Panc1 (cell line): Measurements from ENCODE around the gene ITGA3. TPM values are rescaled to one million over a fixed set of nuclear protein-coding genes. Genes with fewer than 3 reads are reported as not detected.

ENCODE experiments used
- ATAC-seq: fragments of 200-7000 bp; cut with Tn5 transposase; 2 replicates; pipeline ENCODE4 v1.9.1; 2020; ENCODE audit warnings: mild to moderate bottlenecking, moderate library complexity
- BruUV-seq: library from RNA; stranded (reverse); fragments of 400-500 nt; replicated peaks from 2 replicates; lab custom pipeline; 2021; lab: Mats Ljungman, UMichigan
- CTCF ChIA-PET: fragments of 300-600 bp; sonication (Branson Sonifier 250); formaldehyde crosslinking; loops from one replicate; lab custom pipeline; 2022; ENCODE audit warnings: antibody characterized with exemption; lab: Charles Lee
- POLR2A ChIA-PET: fragments of 300-600 bp; sonication (Branson Sonifier 250); formaldehyde crosslinking; loops from one replicate; lab custom pipeline; 2022; ENCODE audit warnings: antibody characterized with exemption; lab: Charles Lee
- DNase-seq: peaks from one replicate; pipeline ENCODE4 v3.0.0-alpha.2; 2010; ENCODE audit warnings: low read depth, low spot score
- H3K27ac ChIP-seq: 2 replicates; pipeline ENCODE4 v1.5.1; 2011; ENCODE audit warnings: mild to moderate bottlenecking, low read length, inconsistent platforms
- H3K27me3 ChIP-seq: fragments of 200-500 bp; sonication (Bioruptor generic); 2 replicates; pipeline ENCODE4 v1.6.0; 2014; ENCODE audit warnings: low read length, inconsistent platforms; ENCODE audit not compliant: control insufficient read depth, insufficient read depth
- H3K36me3 ChIP-seq: fragments of 200-500 bp; sonication (Bioruptor generic); 2 replicates; pipeline ENCODE4 v1.5.1; 2014; ENCODE audit warnings: inconsistent platforms, mild to moderate bottlenecking, low read length, moderate library complexity; ENCODE audit not compliant: control insufficient read depth, insufficient read depth
- H3K4me1 ChIP-seq: 2 replicates; pipeline ENCODE4 v1.5.1; 2011; ENCODE audit warnings: inconsistent platforms, mild to moderate bottlenecking, low read length, moderate library complexity; ENCODE audit not compliant: control insufficient read depth, insufficient read depth
- H3K4me3 ChIP-seq, 2 experiments: 2 replicates each; pipeline ENCODE4 v1.5.1; 2011 to 2012; ENCODE audit warnings: low read depth in 2 of 2, low read length in 2 of 2, mild to moderate bottlenecking in 2 of 2, inconsistent platforms in 1 of 2, moderate library complexity in 1 of 2
- H3K9me3 ChIP-seq: fragments of 200-500 bp; sonication (Bioruptor generic); 2 replicates; pipeline ENCODE4 v1.5.1; 2014; ENCODE audit warnings: low read depth, mild to moderate bottlenecking, inconsistent platforms, low read length, moderate library complexity; ENCODE audit not compliant: control insufficient read depth, insufficient read depth
- POLR2AphosphoS5 ChIP-seq: IDR thresholded peaks from 2 replicates; pipeline ENCODE4 v1.6.1; 2012; ENCODE audit warnings: mild to moderate bottlenecking, low read depth, low read length, moderate library complexity
- SIN3A ChIP-seq: IDR thresholded peaks from 2 replicates; pipeline ENCODE4 v1.6.1; 2012; ENCODE audit warnings: low read depth, mild to moderate bottlenecking, low read length, moderate library complexity, borderline replicate concordance; ENCODE audit not compliant: insufficient read depth
- TCF7L2 ChIP-seq: IDR thresholded peaks from 2 replicates; pipeline ENCODE4 v1.6.1; 2011; ENCODE audit warnings: mild to moderate bottlenecking, low read depth, low read length, inconsistent platforms
- in situ Hi-C: cut with HindIII; loops from 2 replicates; pipeline ENCODE4 v1.10.0; 2016; ENCODE audit warnings: low sequenced_read_pairs, low pct_unique_long_range_greater_than_20kb
- intact Hi-C: fragments of 100-400 bp; cut with micrococcal nuclease; formaldehyde crosslinking; loops from one replicate; pipeline ENCODE4 v1.10.0; 2022; ENCODE audit not compliant: unreplicated experiment
- total RNA-seq: library from RNA; stranded (reverse); gene quantifications from one replicate; pipeline ENCODE4 v1.2.1, GENCODE V29; 2021; ENCODE audit not compliant: unreplicated experiment
- TF ChIP-seq, protein P1 (sequence below), 2 experiments: IDR thresholded peaks; 2 replicates each; pipeline ENCODE4 v1.6.1; 2011 to 2012; ENCODE audit warnings: low read depth in 2 of 2, control low read depth in 1 of 2, low read length in 1 of 2, mild to moderate bottlenecking in 1 of 2, moderate library complexity in 1 of 2; ENCODE audit not compliant: insufficient read depth in 1 of 2
- TF ChIP-seq, protein P2 (sequence below): fragments of 450-650 bp; IDR thresholded peaks from 2 replicates; pipeline ENCODE4 v1.5.1; 2017; ENCODE audit warnings: mild to moderate bottlenecking

The ITGA3 gene
- total RNA-seq, 1 experiment from 2014 or later, result 439 TPM

DNA sequence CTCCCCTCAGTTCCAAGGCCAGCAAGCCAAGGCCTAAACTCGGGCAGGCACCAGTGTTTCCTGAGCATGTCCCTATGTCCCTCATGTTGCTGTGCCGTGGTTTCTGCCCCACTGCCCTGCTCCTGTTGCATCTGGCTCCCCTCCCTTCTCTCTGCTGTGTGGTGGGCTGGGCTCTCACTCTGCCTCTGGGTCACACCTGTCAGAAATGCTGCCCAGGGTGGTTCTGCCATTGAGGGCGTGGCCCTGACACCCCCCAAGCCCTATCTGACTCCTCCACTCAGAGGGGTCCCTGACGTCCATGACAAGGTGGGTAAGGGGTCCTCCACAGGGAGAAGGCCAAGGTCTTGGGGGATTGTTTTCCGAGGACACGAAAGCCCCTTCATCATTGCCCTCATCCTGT, 9.2 kb upstream of the ITGA3 start:
- no peak for TF ChIP-seq SIN3A
- TF ChIP-seq TCF7L2, result no peak
- TF ChIP-seq, protein P1, sequence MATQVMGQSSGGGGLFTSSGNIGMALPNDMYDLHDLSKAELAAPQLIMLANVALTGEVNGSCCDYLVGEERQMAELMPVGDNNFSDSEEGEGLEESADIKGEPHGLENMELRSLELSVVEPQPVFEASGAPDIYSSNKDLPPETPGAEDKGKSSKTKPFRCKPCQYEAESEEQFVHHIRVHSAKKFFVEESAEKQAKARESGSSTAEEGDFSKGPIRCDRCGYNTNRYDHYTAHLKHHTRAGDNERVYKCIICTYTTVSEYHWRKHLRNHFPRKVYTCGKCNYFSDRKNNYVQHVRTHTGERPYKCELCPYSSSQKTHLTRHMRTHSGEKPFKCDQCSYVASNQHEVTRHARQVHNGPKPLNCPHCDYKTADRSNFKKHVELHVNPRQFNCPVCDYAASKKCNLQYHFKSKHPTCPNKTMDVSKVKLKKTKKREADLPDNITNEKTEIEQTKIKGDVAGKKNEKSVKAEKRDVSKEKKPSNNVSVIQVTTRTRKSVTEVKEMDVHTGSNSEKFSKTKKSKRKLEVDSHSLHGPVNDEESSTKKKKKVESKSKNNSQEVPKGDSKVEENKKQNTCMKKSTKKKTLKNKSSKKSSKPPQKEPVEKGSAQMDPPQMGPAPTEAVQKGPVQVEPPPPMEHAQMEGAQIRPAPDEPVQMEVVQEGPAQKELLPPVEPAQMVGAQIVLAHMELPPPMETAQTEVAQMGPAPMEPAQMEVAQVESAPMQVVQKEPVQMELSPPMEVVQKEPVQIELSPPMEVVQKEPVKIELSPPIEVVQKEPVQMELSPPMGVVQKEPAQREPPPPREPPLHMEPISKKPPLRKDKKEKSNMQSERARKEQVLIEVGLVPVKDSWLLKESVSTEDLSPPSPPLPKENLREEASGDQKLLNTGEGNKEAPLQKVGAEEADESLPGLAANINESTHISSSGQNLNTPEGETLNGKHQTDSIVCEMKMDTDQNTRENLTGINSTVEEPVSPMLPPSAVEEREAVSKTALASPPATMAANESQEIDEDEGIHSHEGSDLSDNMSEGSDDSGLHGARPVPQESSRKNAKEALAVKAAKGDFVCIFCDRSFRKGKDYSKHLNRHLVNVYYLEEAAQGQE (IDR thresholded peaks at IDR 0.05; ENCODE audit: insufficient read depth in 1 of 2, low read depth in 2 of 2, low read length in 1 of 2), result no peak
- no peak for TF ChIP-seq POLR2AphosphoS5
- TF ChIP-seq, protein P2, sequence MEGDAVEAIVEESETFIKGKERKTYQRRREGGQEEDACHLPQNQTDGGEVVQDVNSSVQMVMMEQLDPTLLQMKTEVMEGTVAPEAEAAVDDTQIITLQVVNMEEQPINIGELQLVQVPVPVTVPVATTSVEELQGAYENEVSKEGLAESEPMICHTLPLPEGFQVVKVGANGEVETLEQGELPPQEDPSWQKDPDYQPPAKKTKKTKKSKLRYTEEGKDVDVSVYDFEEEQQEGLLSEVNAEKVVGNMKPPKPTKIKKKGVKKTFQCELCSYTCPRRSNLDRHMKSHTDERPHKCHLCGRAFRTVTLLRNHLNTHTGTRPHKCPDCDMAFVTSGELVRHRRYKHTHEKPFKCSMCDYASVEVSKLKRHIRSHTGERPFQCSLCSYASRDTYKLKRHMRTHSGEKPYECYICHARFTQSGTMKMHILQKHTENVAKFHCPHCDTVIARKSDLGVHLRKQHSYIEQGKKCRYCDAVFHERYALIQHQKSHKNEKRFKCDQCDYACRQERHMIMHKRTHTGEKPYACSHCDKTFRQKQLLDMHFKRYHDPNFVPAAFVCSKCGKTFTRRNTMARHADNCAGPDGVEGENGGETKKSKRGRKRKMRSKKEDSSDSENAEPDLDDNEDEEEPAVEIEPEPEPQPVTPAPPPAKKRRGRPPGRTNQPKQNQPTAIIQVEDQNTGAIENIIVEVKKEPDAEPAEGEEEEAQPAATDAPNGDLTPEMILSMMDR, result no peak
- POLR2A ChIA-PET, result no interaction called here
- no peaks in the 10 kb centered on the region for H3K27me3 ChIP-seq
- ATAC-seq (no peak), DNase-seq (no peak)
- no peak overlapping the region for H3K4me3 ChIP-seq
- H3K9me3 ChIP-seq, result no peaks in the 10 kb centered on the region
- in situ Hi-C loops (no loop called here), intact Hi-C loops (no loop called here)
- H3K27ac ChIP-seq, result peak overlapping the region; percentile 74
- H3K4me1 ChIP-seq, result peaks cover 69% of the 10 kb centered on the region
- no TSS peak for BruUV-seq
- H3K36me3 ChIP-seq, result no peaks in the 10 kb centered on the region
- CTCF ChIA-PET, result no interaction called here

GRCh38 chr17:50047083-50047482, 8.8 kb upstream of the ITGA3 start:
- H3K27ac ChIP-seq, result peak overlapping the region; percentile 74
- no peaks in the 10 kb centered on the region for H3K9me3 ChIP-seq
- no peaks in the 10 kb centered on the region for H3K36me3 ChIP-seq
- no TSS peak for BruUV-seq
- H3K27me3 ChIP-seq, result no peaks in the 10 kb centered on the region
- POLR2A ChIA-PET, result no interaction called here
- DNase-seq (no peak), ATAC-seq (no peak)
- in situ Hi-C loops (no loop called here), intact Hi-C loops (no loop called here)
- no peak overlapping the region for H3K4me3 ChIP-seq
- CTCF ChIA-PET, result no interaction called here
- no peak for TF ChIP-seq SIN3A
- no peak for TF ChIP-seq POLR2AphosphoS5
- TF ChIP-seq, protein P1 (IDR thresholded peaks at IDR 0.05; ENCODE audit: insufficient read depth in 1 of 2, low read depth in 2 of 2, low read length in 1 of 2), result no peak
- TF ChIP-seq TCF7L2, result no peak
- TF ChIP-seq, protein P2, result no peak
- H3K4me1 ChIP-seq, result peaks cover 74% of the 10 kb centered on the region
